Measurements from ENCODE around the gene RASL10B. TPM values are rescaled to one million over a fixed set of nuclear protein-coding genes. Genes with fewer than 3 reads are reported as not detected.

RASL10B gene
- total and polyA plus RNA-seq, 9 donors, result 2.3 to 14.8 (median 6.6) TPM

- intact Hi-C loops (cut with DNase I), result no loop called here
- no peaks in the 10 kb centered on the region for H3K27me3 ChIP-seq
- H3K9me3 ChIP-seq, result no peaks in the 10 kb centered on the region
- DNase-seq, result no peak
- H3K27ac ChIP-seq, result no peak overlapping the region
- 63 to 67% (median 64%) methylated on average over 5 of the region's 5 CpGs for WGBS, 3 donors
- no peaks in the 10 kb centered on the region for H3K36me3 ChIP-seq
- H3K4me1 ChIP-seq (ENCODE audit: insufficient read depth), result no peaks in the 10 kb centered on the region
- no peak for TF ChIP-seq POLR2A (IDR thresholded peaks at IDR 0.05)
- no peak for TF ChIP-seq CTCF (IDR thresholded peaks at IDR 0.05)
- TF ChIP-seq EP300 (IDR thresholded peaks at IDR 0.05), result no peak
- H3K4me3 ChIP-seq, result no peak overlapping the region
Measured at GRCh38 chr17:35775039-35775438, 43.6 kb downstream of the RASL10B start.

GRCh38 chr17:35775583-35775982, 44.1 kb downstream of the RASL10B start:
- Histone ChIP-seq H3K36me3 (no peaks in the 10 kb centered on the region), H3K27ac (no peak overlapping the region), H3K4me3 (no peak overlapping the region), H3K4me1 (ENCODE audit: insufficient read depth) (no peaks in the 10 kb centered on the region), H3K27me3 (no peaks in the 10 kb centered on the region), H3K9me3 (no peaks in the 10 kb centered on the region)
- 77 to 86% (median 81%) methylated on average over 6 of the region's 6 CpGs for WGBS, 3 donors
- DNase-seq, result no peak
- intact Hi-C loops (cut with DNase I), result no loop called here
- no peak for TF ChIP-seq POLR2A (IDR thresholded peaks at IDR 0.05)

- Histone ChIP-seq H3K4me1 (ENCODE audit: insufficient read depth) (no peaks in the 10 kb centered on the region), H3K27ac (no peak overlapping the region), H3K27me3 (no peaks in the 10 kb centered on the region), H3K36me3 (no peaks in the 10 kb centered on the region), H3K4me3 (no peak overlapping the region), H3K9me3 (no peaks in the 10 kb centered on the region)
- intact Hi-C loops (cut with DNase I), result no loop called here
- TF ChIP-seq CTCF (IDR thresholded peaks at IDR 0.05) (no peak), EP300 (IDR thresholded peaks at IDR 0.05) (no peak), POLR2A (IDR thresholded peaks at IDR 0.05) (no peak)
- WGBS, 3 donors, result 83 to 87% (median 86%) methylated on average over 16 of the region's 16 CpGs
- no peak for DNase-seq
Measured at GRCh38 chr17:35778641-35779196, 47.3 kb downstream of the RASL10B start.

- H3K4me3 ChIP-seq, result no peak overlapping the region
- TF ChIP-seq CTCF (IDR thresholded peaks at IDR 0.05), result no peak
- no peak for TF ChIP-seq EP300 (IDR thresholded peaks at IDR 0.05)
- TF ChIP-seq POLR2A (IDR thresholded peaks at IDR 0.05), result no peak
- intact Hi-C loops (cut with DNase I), result no loop called here
- H3K4me1 ChIP-seq (ENCODE audit: insufficient read depth), result peaks cover 2% of the 10 kb centered on the region
- no peak for DNase-seq
- H3K36me3 ChIP-seq, result no peaks in the 10 kb centered on the region
- no peak overlapping the region for H3K27ac ChIP-seq
- H3K9me3 ChIP-seq, result no peaks in the 10 kb centered on the region
- H3K27me3 ChIP-seq, result no peaks in the 10 kb centered on the region
- 50 to 66% (median 63%) methylated on average over 3 of the region's 3 CpGs for WGBS, 3 donors
Measured at GRCh38 chr17:35780950-35781349, 49.5 kb downstream of the RASL10B start.

DNA sequence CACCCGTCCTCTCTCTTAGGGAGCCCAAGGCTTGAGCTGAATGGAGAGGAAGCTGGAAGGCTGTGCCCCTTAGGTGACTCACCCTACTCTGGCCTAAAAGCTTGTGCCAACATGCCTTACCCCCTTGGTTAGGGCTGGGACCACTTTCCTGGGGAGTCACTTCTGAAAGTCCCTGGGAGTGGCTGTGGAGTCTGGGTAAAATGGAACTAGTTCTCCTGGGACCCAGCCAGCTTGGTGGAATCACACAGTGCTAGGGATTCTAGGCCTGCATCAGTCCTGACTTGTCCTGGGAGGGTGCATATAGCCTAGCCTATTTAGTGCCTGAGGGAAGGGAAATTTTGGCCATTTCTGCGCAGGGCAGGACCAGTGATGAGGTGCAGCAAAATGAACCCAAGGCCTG, 53.5 kb downstream of the RASL10B start:
- no peak for DNase-seq
- TF ChIP-seq POLR2A (IDR thresholded peaks at IDR 0.05) (no peak), CTCF (IDR thresholded peaks at IDR 0.05) (no peak), EP300 (IDR thresholded peaks at IDR 0.05) (no peak)

More for the DNA sequence above, 53.5 kb downstream of the RASL10B start:
- intact Hi-C loops (cut with DNase I), result no loop called here
- Histone ChIP-seq H3K4me3 (no peak overlapping the region), H3K4me1 (ENCODE audit: insufficient read depth) (peaks cover 2% of the 10 kb centered on the region), H3K27ac (no peak overlapping the region), H3K36me3 (no peaks in the 10 kb centered on the region), H3K9me3 (no peaks in the 10 kb centered on the region), H3K27me3 (no peaks in the 10 kb centered on the region)
- 61 to 70% (median 67%) methylated on average over 2 of the region's 2 CpGs for WGBS, 3 donors
